ENCODE results near the gene PACSIN2. TPM values are rescaled to one million over a fixed set of nuclear protein-coding genes. Genes with fewer than 3 reads are reported as not detected.

The PACSIN2 gene
- total and polyA plus RNA-seq, 4 donors, result 40.3 to 149 (median 84.0) TPM

- DNase-seq (no peak), ATAC-seq (ENCODE audit: insufficient read depth, low FRiP score) (no peak)
- Histone ChIP-seq H3K4me1 (ENCODE audit: control insufficient read depth in 5 of 5, insufficient read depth in 5 of 5, low read length in 5 of 5) (peaks cover 27 to 44% (median 30%) of the 10 kb centered on the region in 5 donors), H3K36me3 (ENCODE audit: control insufficient read depth in 4 of 4, insufficient read depth in 4 of 4, low read length in 4 of 4) (peaks cover 0 to 11% (median 0%) of the 10 kb centered on the region in 4 donors), H3K9me3 (ENCODE audit: control insufficient read depth in 4 of 4, insufficient read depth in 3 of 4, low read length in 3 of 4) (peaks cover 0 to 3% (median 0%) of the 10 kb centered on the region in 4 donors), H3K4me3 (no peak overlapping the region), H3K9ac (ENCODE audit: insufficient read depth in 1 of 2, low read length in 2 of 2) (no peak overlapping the region), H3K27me3 (ENCODE audit: control insufficient read depth in 3 of 3, insufficient read depth in 3 of 3, low read length in 2 of 3) (no peaks in the 10 kb centered on the region), H3K27ac (ENCODE audit: low read depth in 1 of 2, low read length in 1 of 2) (no peak overlapping the region)
- no peak for TF ChIP-seq CTCF (IDR thresholded peaks at IDR 0.05; ENCODE audit: control extremely low read depth, extremely low read depth)
- WGBS, 2 donors, result 84 to 94% methylated on average over 12 of the region's 12 CpGs
Observed at GRCh38 chr22:42904050-42904449, 110.9 kb downstream of the PACSIN2 start.

DNA sequence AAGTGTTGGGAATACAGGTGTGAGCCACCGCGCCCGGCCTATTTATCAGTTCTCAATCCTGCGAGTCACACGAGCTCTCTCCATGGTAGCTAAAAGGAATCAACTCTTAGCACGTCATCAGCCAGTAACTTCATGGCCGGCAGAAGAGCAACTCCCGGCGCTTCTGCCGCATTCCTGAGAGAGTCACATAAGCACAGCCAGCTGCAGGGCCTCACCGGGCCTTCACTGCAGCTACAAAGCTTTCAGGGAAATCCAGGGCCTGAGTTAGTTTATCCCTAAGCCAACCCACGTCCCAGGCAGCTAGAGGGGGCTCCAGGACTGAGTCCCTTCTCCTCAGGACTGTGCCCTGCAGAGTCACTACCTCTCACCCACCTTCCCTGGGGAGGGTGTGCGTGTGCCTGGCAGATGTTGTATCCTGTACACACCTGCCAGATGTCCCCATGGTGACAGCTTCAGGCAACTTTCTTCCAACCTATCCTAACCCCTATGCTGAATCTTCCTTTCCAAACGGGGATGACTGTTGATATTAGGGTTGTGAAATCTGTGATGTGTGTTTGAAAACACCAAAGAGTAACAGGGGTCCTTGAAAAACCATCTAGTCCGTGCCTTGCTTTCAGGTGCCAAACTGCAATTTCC is 112.0 kb downstream of the PACSIN2 start:
- Histone ChIP-seq H3K36me3 (ENCODE audit: control insufficient read depth in 4 of 4, insufficient read depth in 4 of 4, low read length in 4 of 4) (peaks cover 0 to 11% (median 0%) of the 10 kb centered on the region in 4 donors), H3K9ac (ENCODE audit: insufficient read depth in 1 of 2, low read length in 2 of 2) (no peak overlapping the region), H3K4me3 (no peak overlapping the region), H3K4me1 (ENCODE audit: control insufficient read depth in 5 of 5, insufficient read depth in 5 of 5, low read length in 5 of 5) (peaks cover 26 to 36% (median 27%) of the 10 kb centered on the region in 5 donors), H3K27ac (ENCODE audit: low read depth in 1 of 2, low read length in 1 of 2) (peak overlapping the region in 1 of 2 donors; percentile 59), H3K27me3 (ENCODE audit: control insufficient read depth in 3 of 3, insufficient read depth in 3 of 3, low read length in 2 of 3) (no peaks in the 10 kb centered on the region), H3K9me3 (ENCODE audit: control insufficient read depth in 4 of 4, insufficient read depth in 3 of 4, low read length in 3 of 4) (peaks cover 0 to 3% (median 0%) of the 10 kb centered on the region in 4 donors)
- ATAC-seq (ENCODE audit: insufficient read depth, low FRiP score) (no peak), DNase-seq (peak; percentile 76 to 79 (median 77))
- no peak for TF ChIP-seq CTCF (IDR thresholded peaks at IDR 0.05; ENCODE audit: control extremely low read depth, extremely low read depth)
- WGBS, 2 donors, result 79 to 80% methylated on average over 15 of the region's 15 CpGs

DNA sequence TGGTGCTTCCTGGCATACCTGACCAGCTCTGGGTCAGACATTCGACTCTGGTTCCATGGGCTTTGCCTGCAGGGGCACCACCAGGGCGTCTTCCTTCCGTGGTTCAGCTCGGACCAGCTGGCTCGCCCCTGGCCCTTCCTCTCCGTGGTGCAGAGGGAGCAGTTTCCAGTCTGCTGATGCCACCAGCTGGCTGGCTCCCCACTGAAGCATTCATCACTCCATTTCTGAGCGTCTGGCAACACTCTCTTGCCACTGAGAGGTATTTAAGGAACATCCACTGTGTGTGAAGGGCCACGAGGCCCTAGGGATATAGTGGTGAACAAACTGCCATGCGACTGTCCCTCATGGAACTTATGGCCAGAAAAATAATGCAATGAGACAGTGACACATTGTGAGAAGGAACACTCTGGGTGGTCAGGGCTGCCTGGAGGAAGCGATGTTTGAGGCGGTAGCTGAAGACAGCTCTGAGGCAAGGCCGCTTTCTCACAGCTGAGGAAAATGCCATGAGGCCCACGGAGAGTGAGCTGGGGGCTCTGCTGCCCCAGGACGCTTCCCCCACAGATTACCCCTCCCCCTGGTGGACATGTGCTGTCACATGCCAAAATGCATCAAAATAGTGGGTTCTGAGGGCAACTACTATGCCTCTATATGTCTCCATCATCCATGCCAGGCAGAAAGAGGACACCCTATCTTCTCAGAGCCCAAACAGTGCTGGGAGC is 113.0 kb downstream of the PACSIN2 start:
- ATAC-seq (ENCODE audit: insufficient read depth, low FRiP score), result no peak
- Histone ChIP-seq H3K36me3 (ENCODE audit: control insufficient read depth in 4 of 4, insufficient read depth in 4 of 4, low read length in 4 of 4) (peaks cover 0 to 11% (median 0%) of the 10 kb centered on the region in 4 donors), H3K27ac (ENCODE audit: low read depth in 1 of 2, low read length in 1 of 2) (peak overlapping the region in 1 of 2 donors; percentile 70), H3K27me3 (ENCODE audit: control insufficient read depth in 3 of 3, insufficient read depth in 3 of 3, low read length in 2 of 3) (no peaks in the 10 kb centered on the region), H3K9me3 (ENCODE audit: control insufficient read depth in 4 of 4, insufficient read depth in 3 of 4, low read length in 3 of 4) (peaks cover 0 to 3% (median 0%) of the 10 kb centered on the region in 4 donors), H3K9ac (ENCODE audit: insufficient read depth in 1 of 2, low read length in 2 of 2) (no peak overlapping the region), H3K4me1 (ENCODE audit: control insufficient read depth in 5 of 5, insufficient read depth in 5 of 5, low read length in 5 of 5) (peaks cover 17 to 25% (median 19%) of the 10 kb centered on the region in 5 donors), H3K4me3 (no peak overlapping the region)
- DNase-seq, result no peak
- TF ChIP-seq CTCF (IDR thresholded peaks at IDR 0.05; ENCODE audit: control extremely low read depth, extremely low read depth), result no peak
- 65 to 81% methylated on average over 14 of the region's 14 CpGs for WGBS, 2 donors
